Adrenal gland (tissue), 5 donors: ENCODE data around the gene ALG1L2.
"Not testable (repeated sequence)": the region's sequence is repeated elsewhere in the genome, so short reads cannot be mapped to it uniquely, and the experiment has no call there.

ENCODE experiments used
- CTCF ChIP-seq, 6 experiments: fragments of 450-650 bp in 4 of 6; fragments of 200-600 bp in 2 of 6; sonication (generic) in 1 of 6; IDR thresholded peaks; 1 replicate in 5 of 6; 2 replicates in 1 of 6; pipeline versions ENCODE4 v1.5.1 to v1.8.0; 2016 to 2021; ENCODE audit warnings: antibody characterized with exemption in 6 of 6, mild to moderate bottlenecking in 2 of 6, moderate library complexity in 1 of 6
- POLR2A ChIP-seq, 2 donors: fragments of 450-650 bp; IDR thresholded peaks; one replicate each; pipeline ENCODE4 v1.6.1; 2017; ENCODE audit warnings: antibody characterized with exemption in 2 of 2, mild to moderate bottlenecking in 2 of 2, moderate library complexity in 1 of 2
- donor health status: DM: no; HTN: no; CAD: no.

- TF ChIP-seq POLR2A, CTCF (IDR thresholded peaks at IDR 0.05): not testable (repeated sequence)
Observed at GRCh38 chr3:130107333-130107995, 25.8 kb downstream of the ALG1L2 start.
